Panc1 (cell line): Measurements from ENCODE around the gene TSPAN16. TPM values are rescaled to one million over a fixed set of nuclear protein-coding genes. Genes with fewer than 3 reads are reported as not detected.
"Not testable (repeated sequence)": the region's sequence is repeated elsewhere in the genome, so short reads cannot be mapped to it uniquely, and the experiment has no call there.

ENCODE experiments used
- ATAC-seq: fragments of 200-7000 bp; cut with Tn5 transposase; 2 replicates; pipeline ENCODE4 v1.9.1; 2020; ENCODE audit warnings: mild to moderate bottlenecking, moderate library complexity
- BruUV-seq: library from RNA; stranded (reverse); fragments of 400-500 nt; replicated peaks from 2 replicates; lab custom pipeline; 2021; lab: Mats Ljungman, UMichigan
- CTCF ChIA-PET: fragments of 300-600 bp; sonication (Branson Sonifier 250); formaldehyde crosslinking; loops from one replicate; lab custom pipeline; 2022; ENCODE audit warnings: antibody characterized with exemption; lab: Charles Lee
- POLR2A ChIA-PET: fragments of 300-600 bp; sonication (Branson Sonifier 250); formaldehyde crosslinking; loops from one replicate; lab custom pipeline; 2022; ENCODE audit warnings: antibody characterized with exemption; lab: Charles Lee
- DNase-seq: peaks from one replicate; pipeline ENCODE4 v3.0.0-alpha.2; 2010; ENCODE audit warnings: low read depth, low spot score
- H3K27ac ChIP-seq: 2 replicates; pipeline ENCODE4 v1.5.1; 2011; ENCODE audit warnings: mild to moderate bottlenecking, low read length, inconsistent platforms
- H3K27me3 ChIP-seq: fragments of 200-500 bp; sonication (Bioruptor generic); 2 replicates; pipeline ENCODE4 v1.6.0; 2014; ENCODE audit warnings: low read length, inconsistent platforms; ENCODE audit not compliant: control insufficient read depth, insufficient read depth
- H3K36me3 ChIP-seq: fragments of 200-500 bp; sonication (Bioruptor generic); 2 replicates; pipeline ENCODE4 v1.5.1; 2014; ENCODE audit warnings: inconsistent platforms, mild to moderate bottlenecking, low read length, moderate library complexity; ENCODE audit not compliant: control insufficient read depth, insufficient read depth
- H3K4me1 ChIP-seq: 2 replicates; pipeline ENCODE4 v1.5.1; 2011; ENCODE audit warnings: inconsistent platforms, mild to moderate bottlenecking, low read length, moderate library complexity; ENCODE audit not compliant: control insufficient read depth, insufficient read depth
- H3K4me3 ChIP-seq, 2 experiments: 2 replicates each; pipeline ENCODE4 v1.5.1; 2011 to 2012; ENCODE audit warnings: low read depth in 2 of 2, low read length in 2 of 2, mild to moderate bottlenecking in 2 of 2, inconsistent platforms in 1 of 2, moderate library complexity in 1 of 2
- H3K9me3 ChIP-seq: fragments of 200-500 bp; sonication (Bioruptor generic); 2 replicates; pipeline ENCODE4 v1.5.1; 2014; ENCODE audit warnings: low read depth, mild to moderate bottlenecking, inconsistent platforms, low read length, moderate library complexity; ENCODE audit not compliant: control insufficient read depth, insufficient read depth
- CTCF ChIP-seq: fragments of 450-650 bp; IDR thresholded peaks from 2 replicates; pipeline ENCODE4 v1.5.1; 2017; ENCODE audit warnings: mild to moderate bottlenecking
- POLR2AphosphoS5 ChIP-seq: IDR thresholded peaks from 2 replicates; pipeline ENCODE4 v1.6.1; 2012; ENCODE audit warnings: mild to moderate bottlenecking, low read depth, low read length, moderate library complexity
- REST ChIP-seq, 2 experiments: IDR thresholded peaks; 2 replicates each; pipeline ENCODE4 v1.6.1; 2011 to 2012; ENCODE audit warnings: low read depth in 2 of 2, control low read depth in 1 of 2, low read length in 1 of 2, mild to moderate bottlenecking in 1 of 2, moderate library complexity in 1 of 2; ENCODE audit not compliant: insufficient read depth in 1 of 2
- SIN3A ChIP-seq: IDR thresholded peaks from 2 replicates; pipeline ENCODE4 v1.6.1; 2012; ENCODE audit warnings: low read depth, mild to moderate bottlenecking, low read length, moderate library complexity, borderline replicate concordance; ENCODE audit not compliant: insufficient read depth
- TCF7L2 ChIP-seq: IDR thresholded peaks from 2 replicates; pipeline ENCODE4 v1.6.1; 2011; ENCODE audit warnings: mild to moderate bottlenecking, low read depth, low read length, inconsistent platforms
- in situ Hi-C: cut with HindIII; loops from 2 replicates; pipeline ENCODE4 v1.10.0; 2016; ENCODE audit warnings: low sequenced_read_pairs, low pct_unique_long_range_greater_than_20kb
- intact Hi-C: fragments of 100-400 bp; cut with micrococcal nuclease; formaldehyde crosslinking; loops from one replicate; pipeline ENCODE4 v1.10.0; 2022; ENCODE audit not compliant: unreplicated experiment
- total RNA-seq: library from RNA; stranded (reverse); gene quantifications from one replicate; pipeline ENCODE4 v1.2.1, GENCODE V29; 2021; ENCODE audit not compliant: unreplicated experiment

Gene TSPAN16
- total RNA-seq, 1 experiment from 2014 or later: not detected

- H3K4me3 ChIP-seq: peak overlapping the region; percentile 61 to 63
- ChIA-PET CTCF (no interaction called here), POLR2A (no interaction called here)
- in situ Hi-C loops (no loop called here), intact Hi-C loops (no loop called here)
- H3K9me3 ChIP-seq: no peaks in the 10 kb centered on the region
- no TSS peak for BruUV-seq
- ATAC-seq (peak; percentile 23), DNase-seq (no peak)
- H3K4me1 ChIP-seq: 0 out of 2 replicates have a peak, but pooled peaks cover 6% of the 10 kb centered on the region
- H3K27me3 ChIP-seq: no peaks in the 10 kb centered on the region
- H3K27ac ChIP-seq: peak overlapping the region; percentile 52
- H3K36me3 ChIP-seq: no peaks in the 10 kb centered on the region
- TF ChIP-seq CTCF: no peak
- no peak for TF ChIP-seq POLR2AphosphoS5
- no peak for TF ChIP-seq TCF7L2
- no peak for TF ChIP-seq REST (IDR thresholded peaks at IDR 0.05; ENCODE audit: insufficient read depth in 1 of 2, low read depth in 2 of 2, low read length in 1 of 2)
- TF ChIP-seq SIN3A: no peak
Measured at GRCh38 chr19:11338569-11339253, 42.8 kb downstream of the TSPAN16 start.

- H3K4me1 ChIP-seq: peaks cover 13% of the 10 kb centered on the region; the same call in 1 of the 2 replicates
- H3K9me3 ChIP-seq: no peaks in the 10 kb centered on the region
- no peaks in the 10 kb centered on the region for H3K27me3 ChIP-seq
- ChIA-PET POLR2A (no interaction called here), CTCF (interaction anchor here (0.5 kb wide), 1 partner anchor 499 kb away, joined by 3 read pairs; no protein-coding TSS in a partner anchor)
- H3K4me3 ChIP-seq: peak within 1 kb of the TSS; percentile 61 to 63
- ATAC-seq: peak; percentile 95
- DNase-seq: peak; percentile 28
- H3K36me3 ChIP-seq: no peaks in the 10 kb centered on the region
- in situ Hi-C loops: no loop called here
- no TSS peak for BruUV-seq
- intact Hi-C loops: no loop called here
- peak within 1 kb of the TSS; percentile 66 for H3K27ac ChIP-seq
- TF ChIP-seq SIN3A (peak; percentile 62; the same call in 1 of the 2 replicates), CTCF (no peak), POLR2AphosphoS5 (peak; percentile 44; the same call in 1 of the 2 replicates), TCF7L2 (no peak)
Measured at GRCh38 chr19:11339254-11340098, 43.5 kb downstream of the TSPAN16 start, which contains the start of gene RAB3D. TSS of gene RAB3D (minus strand) at chr19:11339657. CDS start at chr19:11337399, 2,258 bp downstream.

GRCh38 chr19:11340099-11340467 is 44.1 kb downstream of the TSPAN16 start:
- H3K27me3 ChIP-seq, BruUV-seq, intact Hi-C loops, H3K9me3 ChIP-seq, DNase-seq, POLR2A ChIA-PET, ATAC-seq, in situ Hi-C loops, H3K36me3 ChIP-seq: not testable (repeated sequence)
- Histone ChIP-seq H3K4me3 (peak overlapping the region; percentile 61 to 63), H3K27ac (peak overlapping the region; percentile 66; the same call in 1 of the 2 replicates), H3K4me1 (peaks cover 13% of the 10 kb centered on the region)
- CTCF ChIA-PET: interaction anchor here (0.5 kb wide), 1 partner anchor 498 kb away, joined by 3 read pairs; no protein-coding TSS in a partner anchor
